ENCODE data around the gene SPOCD1.
A peak's percentile ranks its signal among the peaks of the same experiment; 100 is the strongest.

The SPOCD1 gene

DNA sequence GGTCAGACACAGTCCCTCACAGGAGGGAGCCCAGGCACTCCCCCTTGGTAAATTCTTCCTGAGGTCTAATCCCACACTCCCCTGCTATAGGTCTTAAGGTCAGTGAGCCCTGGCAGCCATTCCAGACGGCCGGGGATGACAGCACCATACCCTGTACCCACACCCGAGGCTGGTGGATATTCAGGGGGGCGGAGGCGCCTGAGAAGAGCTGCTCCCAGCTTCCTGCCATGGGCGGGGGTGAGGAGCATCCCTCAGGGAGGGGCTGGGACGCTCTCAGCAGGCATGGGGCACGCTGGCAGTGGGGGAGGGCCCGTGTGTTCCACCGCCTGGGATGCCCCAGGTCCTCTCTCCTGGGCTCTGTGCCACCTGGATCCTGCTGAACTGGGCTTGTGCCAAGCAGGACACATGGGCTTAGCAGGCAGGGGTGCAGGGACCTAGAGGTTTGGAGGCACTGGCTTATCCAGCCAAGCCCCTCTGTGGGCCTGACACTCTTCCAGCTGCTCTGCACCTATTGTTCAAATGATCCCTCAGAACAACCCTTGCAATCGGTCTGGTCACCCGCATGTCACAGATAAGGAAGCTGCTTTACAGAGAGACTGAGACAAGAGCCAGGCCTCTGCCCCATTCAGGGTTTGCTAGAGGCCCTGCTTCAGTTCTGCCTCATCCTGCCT, 46.0 kb downstream of the SPOCD1 start:
- Histone ChIP-seq H3K4me1 (peaks cover 44% of the 10 kb centered on the region), H3K4me3 (ENCODE audit: low read depth, low read length) (no peak overlapping the region), H3K9me3 (no peaks in the 10 kb centered on the region), H3K27me3 (no peaks in the 10 kb centered on the region), H3K36me3 (no peaks in the 10 kb centered on the region)
- peak; percentile 73 for DNase-seq
- TF ChIP-seq CTCF (IDR thresholded peaks at IDR 0.05; ENCODE audit: low read depth, low read length): no peak

- Histone ChIP-seq H3K36me3 (no peaks in the 10 kb centered on the region), H3K4me3 (ENCODE audit: low read depth, low read length) (no peak overlapping the region), H3K27me3 (no peaks in the 10 kb centered on the region), H3K4me1 (peaks cover 48% of the 10 kb centered on the region), H3K9me3 (no peaks in the 10 kb centered on the region)
- no peak for TF ChIP-seq CTCF (IDR thresholded peaks at IDR 0.05; ENCODE audit: low read depth, low read length)
- DNase-seq: no peak
These were observed 46.7 kb downstream of the SPOCD1 start for GRCh38 chr1:31768939-31769704.

GRCh38 chr1:31768407-31768907, 47.4 kb downstream of the SPOCD1 start:
- Histone ChIP-seq H3K4me1 (peaks cover 48% of the 10 kb centered on the region), H3K36me3 (no peaks in the 10 kb centered on the region), H3K27me3 (no peaks in the 10 kb centered on the region), H3K4me3 (ENCODE audit: low read depth, low read length) (no peak overlapping the region), H3K9me3 (no peaks in the 10 kb centered on the region)
- no peak for TF ChIP-seq CTCF (IDR thresholded peaks at IDR 0.05; ENCODE audit: low read depth, low read length)
- no peak for DNase-seq

GRCh38 chr1:31767225-31767624, 48.6 kb downstream of the SPOCD1 start:
- H3K4me3 ChIP-seq (ENCODE audit: low read depth, low read length): no peak overlapping the region
- H3K4me1 ChIP-seq: peaks cover 48% of the 10 kb centered on the region
- DNase-seq: no peak
- TF ChIP-seq CTCF (IDR thresholded peaks at IDR 0.05; ENCODE audit: low read depth, low read length): no peak
- no peaks in the 10 kb centered on the region for H3K36me3 ChIP-seq
- no peaks in the 10 kb centered on the region for H3K9me3 ChIP-seq
- no peaks in the 10 kb centered on the region for H3K27me3 ChIP-seq

GRCh38 chr1:31765516-31765915, 50.3 kb downstream of the SPOCD1 start:
- no peak for DNase-seq
- Histone ChIP-seq H3K4me1 (peaks cover 40% of the 10 kb centered on the region), H3K36me3 (no peaks in the 10 kb centered on the region), H3K4me3 (ENCODE audit: low read depth, low read length) (no peak overlapping the region), H3K27me3 (no peaks in the 10 kb centered on the region), H3K9me3 (no peaks in the 10 kb centered on the region)
- no peak for TF ChIP-seq CTCF (IDR thresholded peaks at IDR 0.05; ENCODE audit: low read depth, low read length)

DNA sequence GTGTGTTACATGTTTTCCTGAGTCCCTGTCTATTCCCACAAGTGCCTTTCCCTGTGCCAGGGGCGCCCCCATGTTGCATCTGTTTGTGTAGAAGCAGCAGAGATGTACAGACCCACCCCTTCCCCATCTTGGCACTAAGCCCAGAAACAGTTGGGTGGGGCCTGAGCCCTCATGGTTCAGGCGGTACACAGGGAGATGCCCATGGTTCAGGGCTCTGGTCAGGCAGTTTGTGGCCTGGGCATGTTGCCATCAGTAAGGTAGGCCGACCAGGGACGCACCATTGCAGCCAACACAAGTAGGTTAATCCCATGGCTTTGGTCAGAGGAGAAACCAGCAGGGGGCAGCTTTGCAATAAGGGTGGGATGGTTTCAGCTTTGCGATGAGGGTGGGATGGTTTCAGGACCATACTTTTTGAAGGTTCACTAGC, 50.8 kb downstream of the SPOCD1 start:
- Histone ChIP-seq H3K4me3 (ENCODE audit: low read depth, low read length) (peak overlapping the region; percentile 46), H3K9me3 (no peaks in the 10 kb centered on the region), H3K27me3 (no peaks in the 10 kb centered on the region), H3K4me1 (peaks cover 37% of the 10 kb centered on the region), H3K36me3 (no peaks in the 10 kb centered on the region)
- DNase-seq: peak; percentile 73
- peak; percentile 57 for TF ChIP-seq CTCF (IDR thresholded peaks at IDR 0.05; ENCODE audit: low read depth, low read length)
